OCI-LY1 (cell line): ENCODE results near the gene C11orf91.
"Not testable (repeated sequence)": the region's sequence is repeated elsewhere in the genome, so short reads cannot be mapped to it uniquely, and the experiment has no call there.

Experiments
- H2AFZ ChIP-seq: fragments of 200-600 bp; sonication (generic), shearing (Covaris generic); 2 replicates; pipeline ENCODE4 v1.6.0; 2014; ENCODE audit warnings: antibody characterized with exemption, mild to moderate bottlenecking, low read length
- H3F3A ChIP-seq: fragments of 200-600 bp; sonication (generic), shearing (Covaris generic); 2 replicates; pipeline ENCODE4 v1.6.0; 2014; ENCODE audit warnings: mild to moderate bottlenecking, antibody characterized with exemption, low read length, moderate library complexity; ENCODE audit not compliant: insufficient read depth
- H3K27ac ChIP-seq: fragments of 200-600 bp; sonication (generic); 2 replicates; pipeline ENCODE4 v1.5.1; 2014; ENCODE audit warnings: low read length, mixed run types, mild to moderate bottlenecking, low read depth; ENCODE audit not compliant: poor library complexity, severe bottlenecking
- H3K27me3 ChIP-seq: fragments of 200-600 bp; sonication (generic); 2 replicates; pipeline ENCODE4 v1.6.0; 2014; ENCODE audit warnings: antibody characterized with exemption, mild to moderate bottlenecking, low read length, moderate library complexity; ENCODE audit not compliant: insufficient read depth
- H3K36me3 ChIP-seq: fragments of 200-600 bp; sonication (generic); 2 replicates; pipeline ENCODE4 v1.6.1; 2014; ENCODE audit warnings: mild to moderate bottlenecking, antibody characterized with exemption, low read length, moderate library complexity, mixed read lengths; ENCODE audit not compliant: insufficient read depth
- H3K4me1 ChIP-seq: fragments of 200-600 bp; sonication (generic); 2 replicates; pipeline ENCODE4 v1.5.1; 2014; ENCODE audit warnings: mild to moderate bottlenecking, low read length, moderate library complexity; ENCODE audit not compliant: insufficient read depth, severe bottlenecking
- H3K4me2 ChIP-seq: fragments of 200-600 bp; sonication (generic), shearing (Covaris generic); 2 replicates; pipeline ENCODE4 v1.6.1; 2014; ENCODE audit warnings: low read length
- H3K4me3 ChIP-seq: fragments of 200-600 bp; sonication (generic); 2 replicates; pipeline ENCODE4 v1.5.1; 2014; ENCODE audit warnings: low read length, low read depth, mild to moderate bottlenecking, mixed read lengths; ENCODE audit not compliant: poor library complexity, severe bottlenecking
- H3K79me2 ChIP-seq: fragments of 200-600 bp; shearing (Covaris generic); 2 replicates; pipeline ENCODE4 v1.6.1; 2016; ENCODE audit warnings: mixed run types, low read length, mixed read lengths; ENCODE audit not compliant: insufficient read depth
- H3K9ac ChIP-seq: fragments of 200-600 bp; sonication (generic), shearing (Covaris generic); 2 replicates; pipeline ENCODE4 v1.6.1; 2014; ENCODE audit warnings: mild to moderate bottlenecking, low read length, mixed read lengths
- H3K9me2 ChIP-seq: fragments of 200-600 bp; sonication (generic), shearing (Covaris generic); 2 replicates; pipeline ENCODE4 v1.6.1; 2014; ENCODE audit warnings: low read depth, mild to moderate bottlenecking, low read length, mixed read lengths
- H3K9me3 ChIP-seq: fragments of 200-600 bp; shearing (Covaris generic); 2 replicates; pipeline ENCODE4 v1.6.1; 2014; ENCODE audit warnings: low read length, mixed read lengths
- H4K20me1 ChIP-seq: fragments of 200-600 bp; sonication (generic), shearing (Covaris generic); 2 replicates; pipeline ENCODE4 v1.6.0; 2016; ENCODE audit warnings: mild to moderate bottlenecking, low read length; ENCODE audit not compliant: insufficient read depth
- EZH2 ChIP-seq: fragments of 200-600 bp; sonication (generic), shearing (Covaris generic); IDR thresholded peaks from 2 replicates; pipeline ENCODE4 v1.8.0; 2017; ENCODE audit warnings: borderline replicate concordance, mixed run types, mild to moderate bottlenecking, antibody characterized with exemption, low read length, moderate library complexity, mixed read lengths
- TF ChIP-seq, protein P1 (sequence below): fragments of 200-600 bp; sonication (generic), shearing (Covaris generic); IDR thresholded peaks from 2 replicates; pipeline ENCODE4 v1.5.1; 2017; ENCODE audit warnings: mild to moderate bottlenecking, antibody characterized with exemption, low read length, moderate library complexity, mixed read lengths

Gene C11orf91

DNA sequence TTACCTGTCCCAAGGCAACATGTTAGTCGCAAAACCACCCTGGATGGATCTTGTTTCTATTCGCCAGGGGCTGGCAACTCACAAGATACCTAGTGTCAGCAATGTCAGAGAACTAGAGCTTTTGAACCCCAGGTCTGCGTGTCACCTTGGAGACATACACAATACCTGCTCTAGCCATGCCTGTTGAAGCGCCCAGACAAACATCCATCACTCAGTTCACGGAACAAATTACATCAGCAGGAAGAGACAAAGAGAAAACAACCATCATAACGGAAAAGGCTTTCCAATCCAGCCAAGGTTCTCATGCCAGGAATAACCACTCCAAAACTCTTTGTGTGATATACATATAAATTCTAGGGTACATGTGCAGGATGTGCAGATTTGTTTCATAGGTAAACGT lies 33.4 kb upstream of the C11orf91 start:
- Histone ChIP-seq H3K27me3 (no peaks in the 10 kb centered on the region), H3K36me3 (peaks cover 20% of the 10 kb centered on the region), H3F3A (no peaks in the 10 kb centered on the region), H3K79me2 (peaks cover 21% of the 10 kb centered on the region), H3K4me1 (peaks cover 44% of the 10 kb centered on the region), H3K9me3 (no peaks in the 10 kb centered on the region), H3K4me2 (peak overlapping the region; percentile 83), H4K20me1 (no peaks in the 10 kb centered on the region), H3K4me3 (peak overlapping the region; percentile 72), H3K9ac (no peak overlapping the region; the same call in 1 of the 2 replicates), H2AFZ (no peak overlapping the region), H3K9me2 (no peaks in the 10 kb centered on the region), H3K27ac (peak overlapping the region; percentile 55)
- TF ChIP-seq EZH2: no peak
- TF ChIP-seq, protein P1, sequence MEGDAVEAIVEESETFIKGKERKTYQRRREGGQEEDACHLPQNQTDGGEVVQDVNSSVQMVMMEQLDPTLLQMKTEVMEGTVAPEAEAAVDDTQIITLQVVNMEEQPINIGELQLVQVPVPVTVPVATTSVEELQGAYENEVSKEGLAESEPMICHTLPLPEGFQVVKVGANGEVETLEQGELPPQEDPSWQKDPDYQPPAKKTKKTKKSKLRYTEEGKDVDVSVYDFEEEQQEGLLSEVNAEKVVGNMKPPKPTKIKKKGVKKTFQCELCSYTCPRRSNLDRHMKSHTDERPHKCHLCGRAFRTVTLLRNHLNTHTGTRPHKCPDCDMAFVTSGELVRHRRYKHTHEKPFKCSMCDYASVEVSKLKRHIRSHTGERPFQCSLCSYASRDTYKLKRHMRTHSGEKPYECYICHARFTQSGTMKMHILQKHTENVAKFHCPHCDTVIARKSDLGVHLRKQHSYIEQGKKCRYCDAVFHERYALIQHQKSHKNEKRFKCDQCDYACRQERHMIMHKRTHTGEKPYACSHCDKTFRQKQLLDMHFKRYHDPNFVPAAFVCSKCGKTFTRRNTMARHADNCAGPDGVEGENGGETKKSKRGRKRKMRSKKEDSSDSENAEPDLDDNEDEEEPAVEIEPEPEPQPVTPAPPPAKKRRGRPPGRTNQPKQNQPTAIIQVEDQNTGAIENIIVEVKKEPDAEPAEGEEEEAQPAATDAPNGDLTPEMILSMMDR: no peak

DNA sequence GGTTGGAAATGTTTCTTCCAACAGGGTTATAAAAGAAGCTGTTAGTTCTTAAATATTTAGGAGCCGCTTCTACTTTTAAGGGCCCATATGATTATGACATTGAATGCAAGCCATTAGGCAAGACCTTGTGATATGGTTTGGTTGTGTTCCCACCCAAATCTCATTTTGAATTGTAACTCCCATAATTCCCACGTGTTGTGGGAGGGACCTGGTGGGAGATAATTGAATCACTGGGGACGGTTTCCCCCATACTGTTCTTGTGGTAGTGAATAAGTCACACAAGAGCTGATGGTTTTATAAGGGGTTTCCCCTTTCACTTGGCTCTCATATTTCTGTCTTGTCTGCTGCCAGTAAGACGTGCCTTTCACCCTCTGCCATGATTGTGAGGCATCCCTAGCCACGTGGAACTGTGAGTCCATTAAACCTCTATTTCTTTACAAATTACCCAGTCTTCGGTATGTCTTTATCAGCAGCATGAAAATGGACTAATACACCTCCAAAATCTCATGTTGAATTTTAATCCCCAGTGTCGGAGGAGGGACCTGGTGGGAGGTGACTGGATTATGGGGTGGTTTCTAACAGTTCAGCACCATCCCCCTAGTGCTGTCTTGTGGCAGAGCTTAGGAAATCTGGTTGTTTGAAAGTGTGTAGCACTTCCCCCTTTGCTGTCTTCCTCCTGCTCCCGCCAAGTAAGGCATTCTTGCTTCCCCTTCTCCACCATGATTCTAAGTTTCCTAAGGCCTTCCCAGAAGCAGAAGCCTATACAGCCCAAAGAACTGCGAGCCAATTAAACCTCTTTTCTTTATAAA lies 31.3 kb upstream of the C11orf91 start:
- peaks cover 20% of the 10 kb centered on the region for H3K36me3 ChIP-seq
- H3K9me2 ChIP-seq: no peaks in the 10 kb centered on the region
- H4K20me1 ChIP-seq: no peaks in the 10 kb centered on the region
- H2AFZ ChIP-seq: no peak overlapping the region
- H3K9ac ChIP-seq: no peak overlapping the region
- peaks cover 21% of the 10 kb centered on the region for H3K79me2 ChIP-seq
- no peaks in the 10 kb centered on the region for H3F3A ChIP-seq
- H3K4me2 ChIP-seq: peak overlapping the region; percentile 32; the same call in 1 of the 2 replicates
- peaks cover 38% of the 10 kb centered on the region for H3K4me1 ChIP-seq
- no peak for TF ChIP-seq EZH2
- TF ChIP-seq, protein P1: no peak
- H3K4me3 ChIP-seq: no peak overlapping the region
- H3K9me3 ChIP-seq: no peaks in the 10 kb centered on the region
- H3K27me3 ChIP-seq: no peaks in the 10 kb centered on the region
- H3K27ac ChIP-seq: no peak overlapping the region

- no peaks in the 10 kb centered on the region for H3F3A ChIP-seq
- no peaks in the 10 kb centered on the region for H3K27me3 ChIP-seq
- H3K4me3 ChIP-seq: no peak overlapping the region
- H3K9me2 ChIP-seq: no peaks in the 10 kb centered on the region
- no peaks in the 10 kb centered on the region for H4K20me1 ChIP-seq
- H3K36me3 ChIP-seq: peaks cover 20% of the 10 kb centered on the region
- no peaks in the 10 kb centered on the region for H3K9me3 ChIP-seq
- H3K9ac ChIP-seq: no peak overlapping the region
- H3K27ac ChIP-seq: no peak overlapping the region
- no peak for TF ChIP-seq EZH2
- TF ChIP-seq, protein P1: no peak
- no peak overlapping the region for H2AFZ ChIP-seq
- H3K4me2 ChIP-seq: no peak overlapping the region
- peaks cover 32% of the 10 kb centered on the region for H3K4me1 ChIP-seq
- H3K79me2 ChIP-seq: peaks cover 21% of the 10 kb centered on the region
Measured at GRCh38 chr11:33730716-33731115, 30.1 kb upstream of the C11orf91 start.

DNA sequence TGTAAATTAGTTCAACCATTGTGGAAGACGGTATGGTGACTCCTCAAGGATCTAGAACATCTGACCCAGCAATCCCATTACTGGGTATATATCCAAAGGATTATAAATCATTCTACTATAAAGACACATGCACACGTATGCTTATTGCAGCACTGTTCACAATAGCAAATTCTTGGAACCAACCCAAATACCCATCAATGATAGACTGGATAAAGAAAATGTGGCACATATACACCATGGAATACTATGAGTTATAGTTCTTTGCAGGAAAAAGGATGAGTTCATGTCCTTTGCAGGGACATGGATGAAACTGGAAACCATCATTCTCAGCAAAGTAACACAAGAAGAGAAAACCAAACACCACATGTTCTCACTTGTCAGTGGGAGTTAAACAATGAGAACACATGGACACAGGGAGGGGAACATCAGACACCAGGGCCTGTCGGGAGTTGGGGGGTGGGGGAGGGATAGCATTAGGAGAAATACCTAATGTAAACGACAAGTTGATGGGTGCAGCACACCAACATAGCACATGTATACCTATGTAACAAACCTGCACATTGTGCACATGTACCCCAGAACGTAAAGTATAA lies 28.5 kb upstream of the C11orf91 start:
- H3K9me2 ChIP-seq, H3K4me2 ChIP-seq, H4K20me1 ChIP-seq, H3K9me3 ChIP-seq, H2AFZ ChIP-seq, H3F3A ChIP-seq, H3K4me3 ChIP-seq, H3K27ac ChIP-seq, H3K27me3 ChIP-seq, H3K9ac ChIP-seq: not testable (repeated sequence)
- H3K4me1 ChIP-seq: peaks cover 29% of the 10 kb centered on the region
- H3K79me2 ChIP-seq: peaks cover 16% of the 10 kb centered on the region
- H3K36me3 ChIP-seq: peaks cover 20% of the 10 kb centered on the region

DNA sequence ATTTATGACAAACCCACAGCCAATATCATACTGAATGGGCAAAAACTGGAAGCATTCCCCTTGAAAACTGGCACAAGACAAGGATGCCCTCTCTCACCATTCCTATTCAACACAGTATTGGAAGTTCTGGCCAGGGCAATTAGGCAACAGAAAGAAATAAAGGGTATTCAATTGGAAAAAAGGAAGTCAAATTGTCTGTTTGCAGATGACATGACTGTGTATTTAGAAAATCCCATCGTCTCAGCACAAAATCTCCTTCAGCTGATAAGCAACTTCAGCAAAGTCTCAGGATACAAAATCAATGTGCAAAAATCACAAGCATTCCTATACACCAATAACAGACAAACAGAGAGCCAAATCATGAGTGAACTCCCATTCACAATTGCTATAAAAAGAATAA lies 26.9 kb upstream of the C11orf91 start:
- not testable (repeated sequence) for H3F3A ChIP-seq, H4K20me1 ChIP-seq, H3K9ac ChIP-seq, H3K27ac ChIP-seq, H3K9me2 ChIP-seq, H3K27me3 ChIP-seq, H3K9me3 ChIP-seq, H3K4me3 ChIP-seq, H2AFZ ChIP-seq, H3K4me2 ChIP-seq
- H3K79me2 ChIP-seq: peaks cover 12% of the 10 kb centered on the region
- H3K4me1 ChIP-seq: peaks cover 16% of the 10 kb centered on the region
- peaks cover 14% of the 10 kb centered on the region for H3K36me3 ChIP-seq
